Activated CD8-positive, alpha-beta memory T cell treated with anti-CD3 and anti-CD28 coated beads, Interleukin-2, amount 10 ng/mL, durations not matched to agents 7 days and 5 days (primary cell): ENCODE measurements around the gene SLC12A5. TPM values are rescaled to one million over a fixed set of nuclear protein-coding genes. Genes with fewer than 3 reads are reported as not detected.
A peak's percentile ranks its signal among the peaks of the same experiment; 100 is the strongest.

Experiments used
- ATAC-seq: fragments of 150-1000 bp; cut with Tn5 transposase; one replicate; pipeline ENCODE4 v1.10.0; 2021; ENCODE audit warnings: moderate library complexity
- CTCF ChIA-PET: fragments of 350-600 bp; sonication (Branson Sonifier 250); formaldehyde crosslinking; loops from one replicate; lab custom pipeline; 2021; ENCODE audit warnings: antibody characterized with exemption; lab: Charles Lee
- DNase-seq: peaks from one replicate; pipeline ENCODE4 v3.0.0-alpha.2; 2020
- H3K27ac Mint-ChIP-seq: one replicate; pipeline ENCODE4 v1.8.0; 2021; ENCODE audit warnings: mild to moderate bottlenecking, mixed read lengths
- H3K27me3 Mint-ChIP-seq: one replicate; pipeline ENCODE4 v1.8.0; 2021; ENCODE audit warnings: mixed read lengths
- H3K36me3 Mint-ChIP-seq: one replicate; pipeline ENCODE4 v1.8.0; 2021; ENCODE audit warnings: mild to moderate bottlenecking, mixed read lengths
- H3K4me1 Mint-ChIP-seq: one replicate; pipeline ENCODE4 v1.8.0; 2021; ENCODE audit warnings: mixed read lengths
- H3K4me3 Mint-ChIP-seq: one replicate; pipeline ENCODE4 v1.8.0; 2021; ENCODE audit warnings: mild to moderate bottlenecking, moderate library complexity, mixed read lengths
- H3K9me3 Mint-ChIP-seq: one replicate; pipeline ENCODE4 v1.8.0; 2022; ENCODE audit warnings: low read depth, mixed read lengths
- total RNA-seq, 2 experiments: library from RNA; stranded (reverse); gene quantifications; one replicate each; pipeline ENCODE4 v1.2.3, GENCODE V29; 2021

The SLC12A5 gene
- total RNA-seq, 2 experiments from 2014 or later: 1.7 to 2.0 TPM

GRCh38 chr20:46035713-46036112, 6.7 kb downstream of the SLC12A5 start:
- DNase-seq (no peak), ATAC-seq (no peak)
- H3K27me3 Mint-ChIP-seq: peaks cover 38% of the 10 kb centered on the region
- no peaks in the 10 kb centered on the region for H3K4me1 Mint-ChIP-seq
- CTCF ChIA-PET: no interaction called here
- no peak overlapping the region for H3K27ac Mint-ChIP-seq
- H3K4me3 Mint-ChIP-seq: no peak overlapping the region
- no peaks in the 10 kb centered on the region for H3K36me3 Mint-ChIP-seq
- H3K9me3 Mint-ChIP-seq: no peaks in the 10 kb centered on the region

DNA sequence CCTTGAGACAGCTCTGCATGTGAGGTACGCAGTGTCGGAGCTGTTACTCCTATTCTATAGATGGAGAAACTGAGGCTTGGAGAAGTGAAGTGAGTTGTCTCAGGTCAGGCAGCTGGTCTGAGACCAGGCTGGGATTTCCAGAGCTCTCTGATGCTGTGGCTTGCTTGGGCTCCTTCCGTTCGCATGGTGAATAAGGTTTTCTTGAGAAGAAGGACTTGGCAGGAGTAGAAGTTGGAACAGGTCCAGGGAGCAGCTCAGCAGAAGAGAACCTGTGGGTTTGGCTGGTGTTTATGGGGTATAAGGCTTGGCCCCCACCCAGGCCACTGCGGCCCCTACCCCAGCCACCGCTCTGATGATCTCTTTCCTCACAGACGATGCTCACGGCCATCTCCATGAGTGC, 7.4 kb downstream of the SLC12A5 start:
- DNase-seq: no peak
- CTCF ChIA-PET: no interaction called here
- H3K4me1 Mint-ChIP-seq: no peaks in the 10 kb centered on the region

GRCh38 chr20:46037036-46037435, 8.0 kb downstream of the SLC12A5 start:
- CTCF ChIA-PET: no interaction called here
- H3K4me3 Mint-ChIP-seq: no peak overlapping the region
- peaks cover 32% of the 10 kb centered on the region for H3K27me3 Mint-ChIP-seq

More for the DNA sequence above, 7.4 kb downstream of the SLC12A5 start:
- ATAC-seq: no peak
- Mint-ChIP-seq H3K27ac (no peak overlapping the region), H3K36me3 (no peaks in the 10 kb centered on the region), H3K27me3 (peaks cover 34% of the 10 kb centered on the region), H3K9me3 (no peaks in the 10 kb centered on the region), H3K4me3 (no peak overlapping the region)

GRCh38 chr20:46040902-46041535, 12.0 kb downstream of the SLC12A5 start:
- peaks cover 17% of the 10 kb centered on the region for H3K27me3 Mint-ChIP-seq
- CTCF ChIA-PET: no interaction called here
- H3K27ac Mint-ChIP-seq: no peak overlapping the region
- no peaks in the 10 kb centered on the region for H3K36me3 Mint-ChIP-seq
- no peaks in the 10 kb centered on the region for H3K9me3 Mint-ChIP-seq
- no peaks in the 10 kb centered on the region for H3K4me1 Mint-ChIP-seq
- no peak overlapping the region for H3K4me3 Mint-ChIP-seq
- DNase-seq (peak; percentile 66), ATAC-seq (peak; percentile 68)

More at GRCh38 chr20:46037036-46037435, 8.0 kb downstream of the SLC12A5 start:
- ATAC-seq: no peak
- H3K9me3 Mint-ChIP-seq: no peaks in the 10 kb centered on the region
- H3K36me3 Mint-ChIP-seq: no peaks in the 10 kb centered on the region
- no peaks in the 10 kb centered on the region for H3K4me1 Mint-ChIP-seq
- no peak overlapping the region for H3K27ac Mint-ChIP-seq
- no peak for DNase-seq

GRCh38 chr20:46043556-46043955, 14.5 kb downstream of the SLC12A5 start:
- no peak for ATAC-seq
- CTCF ChIA-PET: interaction anchor here (1.3 kb wide), 1 partner anchor 29 kb away, joined by 3 read pairs; no protein-coding TSS in a partner anchor

GRCh38 chr20:46044896-46045295, 15.9 kb downstream of the SLC12A5 start:
- H3K27me3 Mint-ChIP-seq: peaks cover 20% of the 10 kb centered on the region
- ATAC-seq (no peak), DNase-seq (no peak)
- no peaks in the 10 kb centered on the region for H3K36me3 Mint-ChIP-seq
- H3K4me3 Mint-ChIP-seq: no peak overlapping the region
- H3K4me1 Mint-ChIP-seq: no peaks in the 10 kb centered on the region
- CTCF ChIA-PET: no interaction called here
- no peak overlapping the region for H3K27ac Mint-ChIP-seq
- H3K9me3 Mint-ChIP-seq: no peaks in the 10 kb centered on the region

More at GRCh38 chr20:46043556-46043955, 14.5 kb downstream of the SLC12A5 start:
- Mint-ChIP-seq H3K4me1 (no peaks in the 10 kb centered on the region), H3K27me3 (peaks cover 20% of the 10 kb centered on the region), H3K9me3 (no peaks in the 10 kb centered on the region), H3K4me3 (no peak overlapping the region), H3K36me3 (no peaks in the 10 kb centered on the region), H3K27ac (no peak overlapping the region)
- DNase-seq: no peak

DNA sequence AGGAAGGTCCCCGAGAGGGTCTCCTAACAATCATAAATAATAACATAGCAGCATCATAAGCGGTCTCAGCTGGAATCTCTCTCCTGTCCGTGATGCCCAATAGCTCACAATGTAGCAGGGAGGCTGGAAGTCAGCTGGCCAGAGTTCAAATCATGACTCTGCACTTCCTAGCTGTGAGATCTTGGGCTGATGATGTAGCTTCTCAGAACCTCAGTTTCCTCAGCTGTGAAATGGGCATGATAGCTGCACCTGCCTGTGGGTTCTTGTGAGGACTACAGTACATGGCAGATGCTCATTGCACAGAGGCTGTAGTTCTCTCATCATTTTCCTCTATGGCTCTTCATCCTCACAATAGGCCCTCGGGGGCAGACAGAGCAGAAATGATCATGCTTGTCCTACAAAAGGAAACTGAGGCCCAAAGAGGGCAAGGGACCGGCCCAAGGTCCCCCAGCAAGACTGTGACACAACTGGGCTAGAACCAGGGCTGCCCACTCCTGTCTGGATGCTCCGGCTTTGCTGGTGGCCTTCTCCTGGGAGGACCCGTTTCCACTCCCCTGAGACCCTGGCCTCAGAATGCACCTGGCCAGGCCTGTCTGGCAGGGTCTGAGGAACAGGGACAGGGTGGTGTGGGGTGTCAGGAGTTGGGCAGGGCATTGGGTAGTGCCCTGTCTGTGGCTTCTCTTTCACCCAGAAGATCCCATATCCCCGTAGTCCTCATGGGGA, 17.7 kb downstream of the SLC12A5 start:
- Mint-ChIP-seq H3K36me3 (no peaks in the 10 kb centered on the region), H3K27ac (no peak overlapping the region), H3K9me3 (no peaks in the 10 kb centered on the region), H3K27me3 (peaks cover 16% of the 10 kb centered on the region), H3K4me1 (no peaks in the 10 kb centered on the region), H3K4me3 (no peak overlapping the region)
- no peak for DNase-seq
- ATAC-seq: no peak
- CTCF ChIA-PET: no interaction called here

GRCh38 chr20:46047821-46048220, 18.8 kb downstream of the SLC12A5 start:
- CTCF ChIA-PET: no interaction called here
- H3K27me3 Mint-ChIP-seq: peaks cover 14% of the 10 kb centered on the region
- H3K9me3 Mint-ChIP-seq: no peaks in the 10 kb centered on the region
- H3K4me3 Mint-ChIP-seq: no peak overlapping the region
- ATAC-seq: no peak
- no peak for DNase-seq
- H3K4me1 Mint-ChIP-seq: no peaks in the 10 kb centered on the region
- H3K27ac Mint-ChIP-seq: no peak overlapping the region
- no peaks in the 10 kb centered on the region for H3K36me3 Mint-ChIP-seq

DNA sequence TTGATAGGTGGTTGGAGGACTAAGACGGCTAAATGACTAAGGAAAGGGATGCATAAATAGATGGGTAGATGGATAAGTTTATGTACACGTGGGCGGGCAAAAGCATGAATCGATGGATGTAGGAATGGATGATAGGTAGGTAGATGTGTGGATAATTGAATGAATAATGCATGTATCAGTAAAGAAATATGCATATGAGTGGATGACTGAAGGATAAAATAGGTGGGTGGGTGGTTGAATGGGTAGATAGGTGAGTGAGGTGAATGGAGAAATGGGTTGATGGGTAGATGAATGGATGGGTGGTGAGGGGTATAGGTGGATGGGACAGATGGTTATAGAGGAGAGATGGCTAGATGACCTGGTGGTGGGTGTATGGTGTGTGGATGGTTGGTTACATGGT, 20.2 kb downstream of the SLC12A5 start:
- no peaks in the 10 kb centered on the region for H3K36me3 Mint-ChIP-seq
- CTCF ChIA-PET: no interaction called here
- no peaks in the 10 kb centered on the region for H3K9me3 Mint-ChIP-seq
- DNase-seq (no peak), ATAC-seq (no peak)
- no peaks in the 10 kb centered on the region for H3K4me1 Mint-ChIP-seq
- H3K4me3 Mint-ChIP-seq: no peak overlapping the region
- H3K27me3 Mint-ChIP-seq: peaks cover 9% of the 10 kb centered on the region
- no peak overlapping the region for H3K27ac Mint-ChIP-seq

DNA sequence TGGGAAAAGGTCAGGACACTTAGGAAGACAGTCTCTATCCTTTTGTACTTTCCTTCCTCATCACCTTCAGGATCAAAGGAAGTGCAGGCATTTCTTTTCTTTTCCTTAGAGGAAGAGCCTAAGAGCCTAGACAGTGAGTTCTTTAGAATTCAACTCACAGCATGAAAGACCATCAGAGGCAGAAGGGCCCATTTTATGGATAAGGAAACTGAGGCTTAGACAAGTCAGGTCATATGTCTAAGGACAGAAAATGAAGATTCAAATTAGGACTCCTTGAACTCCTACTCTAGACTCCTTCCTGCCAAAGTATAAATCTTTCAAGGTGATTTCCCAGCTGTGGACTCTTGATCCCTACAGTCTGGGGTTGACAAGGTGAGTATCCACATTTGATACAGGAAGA, 20.8 kb downstream of the SLC12A5 start:
- no peak overlapping the region for H3K27ac Mint-ChIP-seq
- CTCF ChIA-PET: no interaction called here
- H3K27me3 Mint-ChIP-seq: peaks cover 8% of the 10 kb centered on the region
- H3K4me1 Mint-ChIP-seq: no peaks in the 10 kb centered on the region
- DNase-seq (no peak), ATAC-seq (no peak)
- no peaks in the 10 kb centered on the region for H3K36me3 Mint-ChIP-seq
- H3K4me3 Mint-ChIP-seq: no peak overlapping the region
- no peaks in the 10 kb centered on the region for H3K9me3 Mint-ChIP-seq

DNA sequence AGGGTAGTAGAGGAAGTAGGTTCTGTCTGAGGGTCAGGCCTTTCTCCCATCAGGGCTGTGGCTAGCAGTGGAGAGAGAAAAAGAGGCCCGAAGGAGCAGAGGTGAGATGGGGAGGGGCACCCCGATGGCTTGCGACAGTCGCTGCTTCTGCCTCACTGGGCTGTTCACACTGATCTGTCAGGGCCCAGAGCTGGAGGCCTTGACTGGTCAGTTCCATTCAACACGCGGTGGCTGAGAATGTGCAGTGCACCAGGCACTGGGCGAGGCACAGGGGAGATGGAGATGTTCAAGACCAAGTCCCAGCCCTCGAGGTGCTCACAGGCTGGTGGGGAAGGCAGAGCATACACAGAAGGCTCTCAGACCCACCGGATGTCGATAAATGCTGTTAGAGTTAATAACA, 21.4 kb downstream of the SLC12A5 start:
- Mint-ChIP-seq H3K27ac (no peak overlapping the region), H3K4me3 (no peak overlapping the region), H3K27me3 (peaks cover 12% of the 10 kb centered on the region), H3K4me1 (no peaks in the 10 kb centered on the region), H3K9me3 (no peaks in the 10 kb centered on the region), H3K36me3 (no peaks in the 10 kb centered on the region)
- DNase-seq: no peak
- no peak for ATAC-seq
- CTCF ChIA-PET: no interaction called here

GRCh38 chr20:46050885-46051284, 21.9 kb downstream of the SLC12A5 start:
- H3K4me3 Mint-ChIP-seq: no peak overlapping the region
- ATAC-seq (no peak), DNase-seq (no peak)
- H3K27ac Mint-ChIP-seq: no peak overlapping the region
- peaks cover 13% of the 10 kb centered on the region for H3K27me3 Mint-ChIP-seq
- CTCF ChIA-PET: no interaction called here
- no peaks in the 10 kb centered on the region for H3K9me3 Mint-ChIP-seq
- no peaks in the 10 kb centered on the region for H3K4me1 Mint-ChIP-seq
- no peaks in the 10 kb centered on the region for H3K36me3 Mint-ChIP-seq

- Mint-ChIP-seq H3K4me1 (no peaks in the 10 kb centered on the region), H3K4me3 (no peak overlapping the region), H3K27me3 (peaks cover 16% of the 10 kb centered on the region), H3K9me3 (no peaks in the 10 kb centered on the region), H3K36me3 (no peaks in the 10 kb centered on the region), H3K27ac (no peak overlapping the region)
- DNase-seq (no peak), ATAC-seq (no peak)
- CTCF ChIA-PET: no interaction called here
Observed at GRCh38 chr20:46051556-46052308, 22.7 kb downstream of the SLC12A5 start.
